SK-N-SH (cell line): ENCODE measurements around the gene CENPX. TPM values are rescaled to one million over a fixed set of nuclear protein-coding genes. Genes with fewer than 3 reads are reported as not detected.

Experiments used
- CTCF ChIA-PET: fragments of 300-600, 350-600 bp; formaldehyde crosslinking; extraction: SDS; loops from one replicate; lab custom pipeline; 2021; lab: Yijun Ruan, JAX
- POLR2A ChIA-PET: fragments of 350-600 bp; sonication (Branson Sonifier 250); formaldehyde crosslinking; extraction: SDS; loops from one replicate; lab custom pipeline; 2020; ENCODE audit warnings: antibody characterized with exemption, inconsistent platforms; lab: Yijun Ruan, JAX
- DNase-seq: peaks from one replicate; pipeline ENCODE4 v3.0.0; 2012
- H2AFZ ChIP-seq: fragments of 200-600 bp; sonication (generic); 2 replicates; pipeline ENCODE4 v1.8.1; 2016; ENCODE audit warnings: antibody characterized with exemption, mild to moderate bottlenecking, low read depth
- H3F3A ChIP-seq: fragments of 200-600 bp; sonication (generic); replicated peaks from 2 replicates; pipeline ENCODE3; 2016; ENCODE audit warnings: antibody characterized with exemption, mild to moderate bottlenecking; ENCODE audit not compliant: insufficient read depth
- H3K27ac ChIP-seq, 2 experiments: fragments of 200-500 bp in 1 of 2; fragments of 200-600 bp in 1 of 2; sonication (Bioruptor generic) in 1 of 2; sonication (generic), shearing (Covaris generic) in 1 of 2; 2 replicates each; pipeline versions ENCODE4 v1.5.1 to v1.6.1; 2014 to 2016; ENCODE audit warnings: low read depth in 2 of 2, inconsistent platforms in 1 of 2, low read length in 1 of 2, mild to moderate bottlenecking in 1 of 2, mixed read lengths in 1 of 2
- H3K27me3 ChIP-seq: fragments of 200-600 bp; sonication (generic), shearing (Covaris generic); 2 replicates; pipeline ENCODE4 v1.6.1; 2016; ENCODE audit warnings: mixed run types; ENCODE audit not compliant: insufficient read depth
- H3K36me3 ChIP-seq, 2 experiments: fragments of 200-500 bp in 1 of 2; fragments of 200-600 bp in 1 of 2; sonication (Bioruptor generic) in 1 of 2; sonication (generic) in 1 of 2; replicated peaks in 1 of 2; 2 replicates each; pipeline versions ENCODE3 to v1.5.1; 2014 to 2016; ENCODE audit warnings: low read length in 1 of 2, mild to moderate bottlenecking in 1 of 2; ENCODE audit not compliant: insufficient read depth in 2 of 2, control insufficient read depth in 1 of 2
- H3K4me1 ChIP-seq, 2 experiments: fragments of 200-500 bp in 1 of 2; fragments of 200-600 bp in 1 of 2; sonication (Bioruptor generic) in 1 of 2; sonication (generic), shearing (Covaris generic) in 1 of 2; 2 replicates each; pipeline versions ENCODE4 v1.5.1 to v1.6.1; 2014 to 2016; ENCODE audit warnings: low read depth in 1 of 2, low read length in 1 of 2, mixed run types in 1 of 2; ENCODE audit not compliant: insufficient read depth in 2 of 2, control insufficient read depth in 1 of 2
- H3K4me2 ChIP-seq: fragments of 200-600 bp; sonication (generic), shearing (Covaris generic); 2 replicates; pipeline ENCODE4 v1.6.1; 2017; ENCODE audit warnings: mixed run types
- H3K4me3 ChIP-seq, 2 experiments: fragments of 200-500 bp in 1 of 2; fragments of 200-600 bp in 1 of 2; sonication (Bioruptor generic) in 1 of 2; sonication (generic), shearing (Covaris generic) in 1 of 2; 2 replicates each; pipeline versions ENCODE4 v1.5.1 to v1.8.1; 2014 to 2016; ENCODE audit warnings: low read depth in 2 of 2, inconsistent platforms in 1 of 2, low read length in 1 of 2, mild to moderate bottlenecking in 1 of 2, mixed read lengths in 1 of 2, moderate library complexity in 1 of 2
- H3K79me2 ChIP-seq: fragments of 200-600 bp; sonication (generic); 2 replicates; pipeline ENCODE4 v1.8.1; 2017; ENCODE audit warnings: mild to moderate bottlenecking; ENCODE audit not compliant: insufficient read depth
- H3K9ac ChIP-seq: fragments of 200-600 bp; sonication (generic); 2 replicates; pipeline ENCODE4 v1.6.1; 2017; ENCODE audit warnings: mixed run types
- H3K9me2 ChIP-seq: fragments of 200-600 bp; sonication (generic); 2 replicates; pipeline ENCODE4 v1.6.1; 2017; ENCODE audit warnings: mixed run types
- H3K9me3 ChIP-seq: fragments of 200-600 bp; sonication (generic); 2 replicates; pipeline ENCODE4 v1.6.1; 2017; ENCODE audit warnings: mixed run types, mild to moderate bottlenecking, moderate library complexity
- H4K20me1 ChIP-seq: fragments of 200-600 bp; sonication (generic); 2 replicates; pipeline ENCODE4 v1.6.1; 2017; ENCODE audit warnings: mild to moderate bottlenecking, mixed run types; ENCODE audit not compliant: insufficient read depth
- CTCF ChIP-seq: fragments of 200-600 bp; sonication (generic); IDR thresholded peaks from 2 replicates; pipeline ENCODE4 v1.6.1; 2017; ENCODE audit warnings: antibody characterized with exemption, mild to moderate bottlenecking, moderate library complexity
- ELF1 ChIP-seq: IDR thresholded peaks from 2 replicates; pipeline ENCODE4 v1.4.0; 2012
- EP300 ChIP-seq, 2 experiments: IDR thresholded peaks; 2 replicates each; pipeline versions ENCODE4 v1.4.0 to v1.6.1; 2012; ENCODE audit warnings: borderline replicate concordance in 1 of 2, low read depth in 1 of 2, low read length in 1 of 2
- FOSL2 ChIP-seq: IDR thresholded peaks from 2 replicates; pipeline ENCODE4 v1.4.0; 2012; ENCODE audit warnings: low read depth, mild to moderate bottlenecking, moderate library complexity, borderline replicate concordance
- FOXJ3 ChIP-seq: sonication (generic); formaldehyde crosslinking; IDR thresholded peaks from 2 replicates; pipeline ENCODE4 v1.5.1; 2020; ENCODE audit warnings: mild to moderate bottlenecking, missing genetic modification reagents
- MAX ChIP-seq: IDR thresholded peaks from 2 replicates; pipeline ENCODE4 v1.4.0; 2012; ENCODE audit warnings: low read depth
- POLR2AphosphoS5 ChIP-seq: IDR thresholded peaks from 2 replicates; pipeline ENCODE4 v1.6.1; 2012; ENCODE audit warnings: low read depth, low read length
- RCOR1 ChIP-seq: fragments of 150-350 bp; IDR thresholded peaks from 2 replicates; pipeline ENCODE4 v1.6.1; 2017; ENCODE audit warnings: antibody characterized with exemption, low read length
- REST ChIP-seq: IDR thresholded peaks from 2 replicates; pipeline ENCODE4 v1.6.1; 2012; ENCODE audit warnings: mild to moderate bottlenecking, low read depth, low read length, moderate library complexity
- RFX5 ChIP-seq: IDR thresholded peaks from 2 replicates; pipeline ENCODE4 v1.6.1; 2012; ENCODE audit warnings: mild to moderate bottlenecking, improper control_type of control experiment, low read length
- RXRA ChIP-seq: IDR thresholded peaks from 2 replicates; pipeline ENCODE4 v1.4.0; 2012; ENCODE audit warnings: low read depth, mild to moderate bottlenecking, borderline replicate concordance
- SIN3A ChIP-seq: IDR thresholded peaks from 2 replicates; pipeline ENCODE4 v1.6.1; 2012; ENCODE audit warnings: low read depth, mild to moderate bottlenecking, low read length, moderate library complexity, borderline replicate concordance
- SMC3 ChIP-seq: IDR thresholded peaks from 2 replicates; pipeline ENCODE4 v1.6.1; 2012; ENCODE audit warnings: low read depth, low read length, improper control_type of control experiment
- TAF1 ChIP-seq: IDR thresholded peaks from 2 replicates; pipeline ENCODE4 v1.6.1; 2012; ENCODE audit warnings: low read depth, mild to moderate bottlenecking, low read length, moderate library complexity, borderline replicate concordance
- WGBS: methylation state at CpG from one replicate; pipeline ENCODE4 v1.1.6; 2017; ENCODE audit warnings: low lambda C conversion rate; 5-methylcytosine and 5-hydroxymethylcytosine counted together
- polyA plus RNA-seq, 3 experiments: library from polyadenylated mRNA; depleted of rRNA; stranded (reverse); fragments of >200 nt; gene quantifications; 2 replicates each; pipeline ENCODE4 v1.2.3, GENCODE V29; 2012

Gene CENPX
- polyA plus RNA-seq, 1 of the 3 experiments (the other 2 are of a cell fraction), result 255 TPM

GRCh38 chr17:82028246-82028645, 5.6 kb upstream of the CENPX start:
- Histone ChIP-seq H3K36me3 (peaks cover 5 to 9% of the 10 kb centered on the region in 2 experiments), H3K4me3 (no peak overlapping the region), H3K27me3 (no peaks in the 10 kb centered on the region), H3K4me2 (no peak overlapping the region), H3K4me1 (peaks cover 7 to 33% of the 10 kb centered on the region in 2 experiments; a peak in 2 of 4 replicates), H4K20me1 (peaks cover 4% of the 10 kb centered on the region; the same call in 1 of the 2 replicates), H3K9ac (no peak overlapping the region)
- CTCF ChIA-PET, result interaction anchor here (1.3 to 35.7 kb wide), 8 partner anchors 8 to 127 kb away, joined by 3 to 1216 read pairs (median 16); partner anchors contain the start of genes CENPX, DCXR, FASN and LRRC45
- no peak for DNase-seq
- TF ChIP-seq MAX, result no peak
- TF ChIP-seq RCOR1, result no peak
- TF ChIP-seq FOSL2, result no peak
- no peak for TF ChIP-seq RFX5
- no peak for TF ChIP-seq SIN3A
- TF ChIP-seq RXRA, result no peak
- TF ChIP-seq POLR2AphosphoS5, result no peak
- no peak for TF ChIP-seq EP300 (IDR thresholded peaks at IDR 0.05; ENCODE audit: borderline replicate concordance in 1 of 2, low read depth in 1 of 2, low read length in 1 of 2)
- no peak for TF ChIP-seq REST
- no peak for TF ChIP-seq CTCF
- TF ChIP-seq ELF1, result no peak
- no peak for TF ChIP-seq SMC3
- no peak for TF ChIP-seq FOXJ3 (CRISPR knock-in tag)
- no peak for TF ChIP-seq TAF1
- TF ChIP-seq, all 33 proteins: peak for 0
- Histone ChIP-seq H3K27ac (no peak overlapping the region), H3K9me3 (no peaks in the 10 kb centered on the region), H3K79me2 (peaks cover 7% of the 10 kb centered on the region; the same call in 1 of the 2 replicates), H2AFZ (no peak overlapping the region), H3K9me2 (no peaks in the 10 kb centered on the region), H3F3A (peaks cover 20% of the 10 kb centered on the region)
- POLR2A ChIA-PET, result interaction anchor here (1.4 kb wide), 1 partner anchor 9 kb away, joined by 3 read pairs; the partner anchor contains the start of gene DCXR
- WGBS, result 93% methylated on average over 12 of the region's 13 CpGs
